Measurements from ENCODE around the gene NUFIP1. TPM values are rescaled to one million over a fixed set of nuclear protein-coding genes. Genes with fewer than 3 reads are reported as not detected.

Gene NUFIP1
- total and polyA plus RNA-seq, 4 donors = 0.92 to 2.0 (median 1.7) TPM

GRCh38 chr13:44895953-44896335, 93.3 kb downstream of the NUFIP1 start:
- Histone ChIP-seq H3K4me1 (ENCODE audit: control insufficient read depth in 4 of 4, insufficient read depth in 4 of 4, low read length in 3 of 4) (no peaks in the 10 kb centered on the region), H3K36me3 (ENCODE audit: control insufficient read depth in 4 of 4, insufficient read depth in 3 of 4, low read depth in 1 of 4, low read length in 3 of 4) (no peaks in the 10 kb centered on the region), H3K27me3 (ENCODE audit: control insufficient read depth in 4 of 4, insufficient read depth in 4 of 4, low read length in 3 of 4) (peaks cover 0 to 3% (median 0%) of the 10 kb centered on the region in 4 donors), H3K9ac (ENCODE audit: low read depth in 1 of 2, low read length in 2 of 2) (no peak overlapping the region), H3K27ac (ENCODE audit: low read depth in 1 of 2, low read length in 2 of 2) (no peak overlapping the region), H3K9me3 (ENCODE audit: control insufficient read depth in 4 of 4, low read length in 3 of 4) (peaks cover 0 to 1% (median 0%) of the 10 kb centered on the region in 4 donors), H3K4me3 (ENCODE audit: low read depth in 1 of 3, low read length in 3 of 3) (no peak overlapping the region)
- DNase-seq (ENCODE audit: low spot score) = no peak
- TF ChIP-seq FOXA1 (IDR thresholded peaks at IDR 0.05) = no peak
- no peak for TF ChIP-seq FOXA2 (IDR thresholded peaks at IDR 0.05)
- no peak for TF ChIP-seq RXRA (IDR thresholded peaks at IDR 0.05)
- TF ChIP-seq SP1 (IDR thresholded peaks at IDR 0.05) = no peak
- TF ChIP-seq ATF3 (IDR thresholded peaks at IDR 0.05) = no peak
- TF ChIP-seq EGR1 (IDR thresholded peaks at IDR 0.05; ENCODE audit: low read depth in 2 of 2) = no peak
- no peak for TF ChIP-seq TAF1 (conservative IDR thresholded peaks at IDR 0.05)
- TF ChIP-seq YY1 (IDR thresholded peaks at IDR 0.05) = no peak
- no peak for TF ChIP-seq JUND (IDR thresholded peaks at IDR 0.05)
- TF ChIP-seq MAX (IDR thresholded peaks at IDR 0.05) = no peak
- TF ChIP-seq HNF4G (IDR thresholded peaks at IDR 0.05) = no peak
- TF ChIP-seq, protein P1, sequence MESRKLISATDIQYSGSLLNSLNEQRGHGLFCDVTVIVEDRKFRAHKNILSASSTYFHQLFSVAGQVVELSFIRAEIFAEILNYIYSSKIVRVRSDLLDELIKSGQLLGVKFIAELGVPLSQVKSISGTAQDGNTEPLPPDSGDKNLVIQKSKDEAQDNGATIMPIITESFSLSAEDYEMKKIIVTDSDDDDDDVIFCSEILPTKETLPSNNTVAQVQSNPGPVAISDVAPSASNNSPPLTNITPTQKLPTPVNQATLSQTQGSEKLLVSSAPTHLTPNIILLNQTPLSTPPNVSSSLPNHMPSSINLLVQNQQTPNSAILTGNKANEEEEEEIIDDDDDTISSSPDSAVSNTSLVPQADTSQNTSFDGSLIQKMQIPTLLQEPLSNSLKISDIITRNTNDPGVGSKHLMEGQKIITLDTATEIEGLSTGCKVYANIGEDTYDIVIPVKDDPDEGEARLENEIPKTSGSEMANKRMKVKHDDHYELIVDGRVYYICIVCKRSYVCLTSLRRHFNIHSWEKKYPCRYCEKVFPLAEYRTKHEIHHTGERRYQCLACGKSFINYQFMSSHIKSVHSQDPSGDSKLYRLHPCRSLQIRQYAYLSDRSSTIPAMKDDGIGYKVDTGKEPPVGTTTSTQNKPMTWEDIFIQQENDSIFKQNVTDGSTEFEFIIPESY (IDR thresholded peaks at IDR 0.05) = no peak
- TF ChIP-seq HNF4A (conservative IDR thresholded peaks at IDR 0.05) = no peak
- no peak for TF ChIP-seq RAD21 (IDR thresholded peaks at IDR 0.05)
- TF ChIP-seq CTCF (IDR thresholded peaks at IDR 0.05; ENCODE audit: low read depth, low read length, missing input control) = no peak
- TF ChIP-seq, protein P2, sequence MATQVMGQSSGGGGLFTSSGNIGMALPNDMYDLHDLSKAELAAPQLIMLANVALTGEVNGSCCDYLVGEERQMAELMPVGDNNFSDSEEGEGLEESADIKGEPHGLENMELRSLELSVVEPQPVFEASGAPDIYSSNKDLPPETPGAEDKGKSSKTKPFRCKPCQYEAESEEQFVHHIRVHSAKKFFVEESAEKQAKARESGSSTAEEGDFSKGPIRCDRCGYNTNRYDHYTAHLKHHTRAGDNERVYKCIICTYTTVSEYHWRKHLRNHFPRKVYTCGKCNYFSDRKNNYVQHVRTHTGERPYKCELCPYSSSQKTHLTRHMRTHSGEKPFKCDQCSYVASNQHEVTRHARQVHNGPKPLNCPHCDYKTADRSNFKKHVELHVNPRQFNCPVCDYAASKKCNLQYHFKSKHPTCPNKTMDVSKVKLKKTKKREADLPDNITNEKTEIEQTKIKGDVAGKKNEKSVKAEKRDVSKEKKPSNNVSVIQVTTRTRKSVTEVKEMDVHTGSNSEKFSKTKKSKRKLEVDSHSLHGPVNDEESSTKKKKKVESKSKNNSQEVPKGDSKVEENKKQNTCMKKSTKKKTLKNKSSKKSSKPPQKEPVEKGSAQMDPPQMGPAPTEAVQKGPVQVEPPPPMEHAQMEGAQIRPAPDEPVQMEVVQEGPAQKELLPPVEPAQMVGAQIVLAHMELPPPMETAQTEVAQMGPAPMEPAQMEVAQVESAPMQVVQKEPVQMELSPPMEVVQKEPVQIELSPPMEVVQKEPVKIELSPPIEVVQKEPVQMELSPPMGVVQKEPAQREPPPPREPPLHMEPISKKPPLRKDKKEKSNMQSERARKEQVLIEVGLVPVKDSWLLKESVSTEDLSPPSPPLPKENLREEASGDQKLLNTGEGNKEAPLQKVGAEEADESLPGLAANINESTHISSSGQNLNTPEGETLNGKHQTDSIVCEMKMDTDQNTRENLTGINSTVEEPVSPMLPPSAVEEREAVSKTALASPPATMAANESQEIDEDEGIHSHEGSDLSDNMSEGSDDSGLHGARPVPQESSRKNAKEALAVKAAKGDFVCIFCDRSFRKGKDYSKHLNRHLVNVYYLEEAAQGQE (IDR thresholded peaks at IDR 0.05) = no peak
- WGBS = 84% methylated on average over 5 of the region's 5 CpGs
